Hematopoietic multipotent progenitor cell treated with erythropoietin and hydrocortisone succinate and interleukin-3 and kit ligand, for 15 days (in vitro differentiated cells): Measurements from ENCODE around the gene WDR20.

ENCODE experiments used
- DNase-seq: peaks from one replicate; pipeline ENCODE4 v3.0.0-alpha.2; 2015; ENCODE audit warnings: low spot score

The WDR20 gene

DNA sequence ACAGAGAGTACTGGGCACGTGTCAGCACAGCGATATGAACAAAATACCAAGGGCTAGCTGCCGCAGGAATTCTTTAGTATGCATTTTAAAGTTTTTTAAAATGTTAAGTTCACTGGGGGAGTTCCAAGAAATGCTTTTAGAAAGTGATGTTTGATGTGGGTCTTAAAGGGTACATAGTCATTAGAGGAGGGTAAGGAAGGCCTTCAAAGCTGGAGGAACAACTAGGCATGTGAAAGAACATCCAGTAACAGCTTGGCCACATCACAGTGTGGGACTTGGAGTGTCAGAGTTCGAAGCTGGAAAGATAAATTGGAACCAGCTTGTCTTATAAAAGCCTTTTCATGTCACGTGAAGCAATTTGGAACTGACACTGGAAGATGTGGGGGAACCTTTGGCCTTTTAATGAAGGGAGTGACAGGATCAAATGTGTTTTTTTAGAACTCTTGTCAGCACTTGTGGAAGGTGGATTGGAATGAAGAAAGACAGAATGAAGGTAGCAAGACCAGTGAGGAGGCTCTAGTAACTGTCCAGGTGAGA, 57.7 kb downstream of the WDR20 start:
- no peak for DNase-seq

- no peak for DNase-seq
Observed at GRCh38 chr14:102200690-102201352, 61.1 kb downstream of the WDR20 start.

DNA sequence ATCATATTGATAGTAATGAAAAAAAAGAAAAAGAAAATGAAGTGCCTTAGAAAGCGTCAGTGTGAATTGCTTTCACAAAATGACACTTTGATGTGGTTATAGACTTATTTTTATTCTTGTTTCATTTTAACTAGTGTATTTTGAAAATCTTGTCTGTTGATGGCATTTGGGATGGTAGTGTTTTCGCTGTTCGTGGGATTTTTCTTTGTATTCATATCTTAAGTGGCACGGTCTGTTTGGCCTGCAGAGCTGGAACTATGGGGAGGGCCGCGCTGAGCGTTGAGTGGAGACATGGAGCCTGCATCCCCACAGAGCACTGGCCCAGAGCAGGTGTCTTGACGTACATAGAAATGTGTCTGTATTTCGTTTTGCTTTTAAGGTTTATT, 61.6 kb downstream of the WDR20 start:
- DNase-seq = no peak

GRCh38 chr14:102201776-102202175, 62.1 kb downstream of the WDR20 start:
- DNase-seq = no peak

GRCh38 chr14:102202944-102203343, 63.2 kb downstream of the WDR20 start:
- no peak for DNase-seq

GRCh38 chr14:102203382-102203781, 63.7 kb downstream of the WDR20 start:
- DNase-seq = no peak

- DNase-seq = no peak
Observed at GRCh38 chr14:102205560-102205959, 65.9 kb downstream of the WDR20 start.

DNA sequence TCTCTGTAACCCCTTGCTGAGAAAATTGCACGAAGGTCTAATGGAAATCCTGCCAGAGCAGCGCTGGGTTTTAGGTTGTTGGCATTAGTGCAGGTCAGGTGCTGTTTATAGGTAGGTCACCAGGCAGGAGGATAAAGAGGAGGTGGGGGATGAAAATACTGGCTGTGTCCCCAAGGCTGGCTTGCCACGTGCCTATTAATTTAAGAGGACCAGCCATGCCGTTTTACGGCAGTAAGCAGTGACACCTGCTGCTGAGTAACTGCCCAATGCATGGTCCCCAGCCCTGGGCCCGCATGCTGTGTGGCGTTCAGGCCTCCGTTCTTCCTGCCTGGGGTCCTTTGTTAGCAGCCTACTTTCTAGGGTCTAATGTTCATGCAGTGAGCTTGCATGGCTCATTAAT, 67.2 kb downstream of the WDR20 start:
- no peak for DNase-seq

DNA sequence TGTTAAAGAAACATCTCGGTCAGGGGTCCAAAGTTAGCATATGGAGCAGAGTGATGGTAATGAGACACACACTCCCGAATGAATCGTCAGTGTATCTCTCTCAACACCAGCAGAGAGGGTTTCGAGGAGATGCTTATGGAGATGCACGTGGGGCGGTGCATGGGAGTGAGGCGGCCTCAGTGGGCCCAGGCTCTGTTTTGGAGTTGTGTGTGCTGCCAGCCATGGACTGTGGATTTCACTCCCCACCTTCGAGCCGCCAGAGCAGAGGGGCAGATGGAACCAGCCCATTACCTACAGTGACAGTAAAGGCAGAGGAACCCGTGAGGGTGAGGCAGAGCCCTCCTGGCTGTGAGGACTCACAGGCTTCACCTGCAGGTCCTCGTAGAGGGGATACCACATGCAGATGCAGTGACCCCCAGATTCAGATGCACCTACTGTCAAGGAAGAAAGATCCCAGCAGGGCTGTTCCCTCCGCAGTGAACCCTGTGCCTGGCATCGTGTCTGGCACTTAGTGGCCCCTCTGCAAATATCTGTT, 68.2 kb downstream of the WDR20 start:
- DNase-seq = no peak

DNA sequence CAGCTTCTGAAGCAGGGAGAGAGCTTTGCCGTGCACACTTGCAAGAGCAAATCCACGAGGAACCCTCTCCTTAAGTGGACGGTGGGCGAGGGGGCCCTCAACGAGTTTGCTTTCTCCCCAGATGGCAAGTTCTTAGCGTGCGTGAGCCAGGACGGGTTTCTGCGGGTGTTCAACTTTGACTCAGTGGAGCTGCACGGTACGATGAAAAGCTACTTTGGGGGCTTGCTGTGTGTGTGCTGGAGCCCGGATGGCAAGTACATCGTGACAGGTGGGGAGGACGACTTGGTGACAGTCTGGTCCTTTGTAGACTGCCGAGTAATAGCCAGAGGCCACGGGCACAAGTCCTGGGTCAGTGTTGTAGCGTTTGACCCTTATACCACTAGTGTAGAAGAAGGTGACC, 69.0 kb downstream of the WDR20 start:
- no peak for DNase-seq

DNA sequence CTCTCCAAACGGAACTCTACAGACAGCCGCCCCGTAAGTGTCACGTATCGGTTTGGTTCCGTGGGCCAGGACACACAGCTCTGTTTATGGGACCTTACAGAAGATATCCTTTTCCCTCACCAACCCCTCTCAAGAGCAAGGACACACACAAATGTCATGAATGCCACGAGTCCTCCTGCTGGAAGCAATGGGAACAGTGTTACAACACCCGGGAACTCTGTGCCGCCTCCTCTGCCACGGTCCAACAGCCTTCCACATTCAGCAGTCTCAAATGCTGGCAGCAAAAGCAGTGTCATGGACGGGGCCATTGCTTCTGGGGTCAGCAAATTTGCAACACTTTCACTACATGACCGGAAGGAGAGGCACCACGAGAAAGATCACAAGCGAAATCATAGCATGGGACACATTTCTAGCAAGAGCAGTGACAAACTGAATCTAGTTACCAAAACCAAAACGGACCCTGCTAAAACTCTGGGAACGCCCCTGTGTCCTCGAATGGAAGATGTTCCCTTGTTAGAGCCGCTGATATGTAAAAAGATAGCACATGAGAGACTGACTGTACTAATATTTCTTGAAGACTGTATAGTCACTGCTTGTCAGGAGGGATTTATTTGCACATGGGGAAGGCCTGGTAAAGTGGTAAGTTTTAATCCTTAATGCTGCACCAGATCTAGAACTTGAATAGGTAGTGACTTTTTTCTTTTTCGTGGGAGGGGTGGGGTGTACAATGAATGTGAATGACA, 69.7 kb downstream of the WDR20 start:
- no peak for DNase-seq

DNA sequence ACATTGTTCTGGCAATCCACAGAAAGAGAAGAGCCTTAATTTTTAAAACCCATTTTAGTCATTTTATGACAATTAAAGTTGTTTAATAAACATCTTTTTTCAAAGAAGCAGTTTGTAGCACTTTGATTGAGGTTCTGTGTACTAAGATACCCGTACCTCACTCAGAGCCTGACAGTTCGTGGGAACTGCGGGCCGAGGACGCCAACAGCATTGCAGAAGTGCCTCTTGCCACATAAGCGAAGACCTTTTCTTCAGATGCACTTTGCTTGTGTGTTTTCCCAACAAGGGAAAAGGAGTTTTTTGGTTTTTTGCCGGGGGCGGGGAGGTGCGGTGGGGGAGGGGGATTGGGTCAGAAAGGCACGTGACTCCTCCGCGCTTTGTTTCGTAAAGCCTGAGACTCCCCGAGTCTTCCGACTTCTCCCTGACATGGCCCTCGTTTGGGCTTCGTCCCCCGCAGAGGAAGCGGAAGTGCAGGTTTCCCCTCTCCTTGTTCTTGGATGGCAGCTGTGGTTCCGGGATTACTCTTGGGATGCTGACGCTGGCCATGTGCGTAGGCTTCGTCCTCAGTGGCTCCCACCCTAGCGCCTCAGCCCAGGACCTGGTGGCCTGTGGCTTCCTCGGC, 70.8 kb downstream of the WDR20 start:
- DNase-seq = no peak

GRCh38 chr14:102211240-102211639, 71.5 kb downstream of the WDR20 start:
- no peak for DNase-seq

DNA sequence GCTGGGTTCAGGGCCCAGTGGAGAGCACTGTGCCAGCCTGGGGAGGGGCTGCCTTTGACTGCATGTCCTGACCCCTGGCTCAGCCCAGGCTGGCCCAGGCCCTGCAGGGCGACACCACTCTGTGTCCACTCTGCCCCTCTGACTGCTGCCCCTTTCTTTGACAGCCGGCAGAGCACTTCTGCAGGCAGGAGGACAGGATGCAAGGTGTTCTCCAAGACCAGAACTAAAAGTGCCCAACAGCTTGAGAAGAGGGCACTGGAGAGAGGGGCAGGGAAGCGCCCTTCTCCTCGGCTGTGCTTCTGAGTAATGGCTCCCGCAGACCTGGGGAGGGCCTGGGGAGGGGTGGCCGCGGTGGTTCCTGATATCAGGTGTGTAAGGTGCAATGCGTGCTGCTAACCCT, 72.7 kb downstream of the WDR20 start:
- DNase-seq = no peak

- no peak for DNase-seq
Observed at GRCh38 chr14:102212845-102213244, 73.1 kb downstream of the WDR20 start.

- DNase-seq = no peak
Observed at GRCh38 chr14:102213470-102213869, 73.8 kb downstream of the WDR20 start.

DNA sequence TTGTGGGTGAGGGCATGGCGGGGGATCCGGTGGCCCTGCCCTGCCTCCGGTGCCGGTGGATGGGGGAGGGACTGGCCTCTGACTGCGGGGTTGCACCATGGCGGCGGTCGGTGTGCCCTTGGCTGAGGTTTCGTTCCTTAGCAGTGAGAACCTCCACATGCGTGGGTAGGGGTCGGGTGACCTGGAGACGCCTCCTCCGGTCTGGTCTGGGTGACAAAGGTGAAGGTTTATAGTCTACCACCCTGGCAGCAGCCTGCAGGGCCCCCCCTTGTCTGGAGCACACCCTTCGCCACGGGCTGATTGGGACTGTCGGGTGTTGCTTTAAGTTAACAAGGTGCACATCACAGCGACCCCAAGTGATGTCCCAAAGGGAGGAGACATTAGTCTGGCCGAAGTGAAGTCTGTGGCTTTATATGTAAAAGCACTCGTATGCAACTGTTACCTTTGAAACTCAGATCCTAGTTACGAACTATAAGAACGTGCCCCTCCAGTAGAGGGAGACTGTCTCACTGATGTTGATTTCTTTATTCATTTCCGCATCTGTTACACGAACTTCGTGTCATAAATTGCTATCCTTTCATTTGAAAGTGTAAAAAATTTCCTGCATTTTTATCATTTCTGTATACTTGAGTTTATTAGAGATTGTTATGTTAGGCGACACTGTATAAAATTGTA, 74.4 kb downstream of the WDR20 start:
- no peak for DNase-seq

- DNase-seq = no peak
Observed at GRCh38 chr14:102215071-102215470, 75.4 kb downstream of the WDR20 start.

- DNase-seq = no peak
Observed at GRCh38 chr14:102215576-102216250, 76.0 kb downstream of the WDR20 start.

DNA sequence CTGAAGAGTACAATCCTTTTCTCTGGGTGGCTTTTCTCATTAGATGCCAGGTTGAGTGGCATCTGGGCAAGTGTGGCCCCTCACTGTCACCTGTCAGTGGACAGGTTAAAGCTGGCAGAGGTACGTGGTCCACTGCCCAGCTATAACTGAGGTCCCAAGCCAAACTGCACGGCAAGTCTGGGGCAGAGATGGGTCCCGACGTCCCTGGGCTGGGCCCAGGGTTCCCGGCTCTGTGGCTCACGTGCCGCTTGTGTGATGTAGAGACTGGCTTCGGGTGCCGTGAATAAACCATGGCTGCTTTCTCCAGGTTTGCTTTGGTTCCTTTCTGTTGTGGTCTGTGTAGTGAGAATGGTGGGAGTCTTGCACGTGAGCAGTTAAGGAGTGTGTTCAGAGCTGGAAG, 77.7 kb downstream of the WDR20 start:
- no peak for DNase-seq

- DNase-seq = no peak
Observed at GRCh38 chr14:102217987-102218421, 78.3 kb downstream of the WDR20 start.

DNA sequence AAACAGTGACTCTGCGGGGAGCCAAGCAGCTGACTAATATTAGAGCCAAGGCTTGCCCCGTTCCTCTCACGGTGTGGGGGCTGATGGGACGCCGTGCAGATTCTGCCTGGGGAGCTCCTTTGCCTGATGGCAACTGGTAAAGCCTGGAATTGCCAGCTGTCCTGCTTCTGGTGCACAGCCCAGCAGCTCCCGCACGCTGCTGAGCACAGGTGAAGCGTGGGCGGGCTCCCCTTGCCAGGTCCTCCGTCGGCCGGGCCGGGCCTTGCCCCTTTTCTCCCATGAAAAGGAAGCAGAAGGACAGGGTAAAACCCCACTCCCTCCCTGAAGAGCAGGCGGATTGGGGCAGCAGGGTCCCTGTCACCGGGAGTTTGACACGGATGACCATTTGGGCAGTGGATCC, 79.0 kb downstream of the WDR20 start:
- no peak for DNase-seq
